GM13977 (cell line): ENCODE measurements around the gene ANKMY1.

Source experiments
- DNase-seq: peaks from one replicate; pipeline ENCODE4 v3.0.0; 2012; ENCODE audit warnings: low spot score
- in situ Hi-C: fragments of 300-500 bp; cut with MboI; formaldehyde crosslinking; loops from one replicate; pipeline ENCODE4 v1.12.0; 2022; ENCODE audit warnings: low sequenced_read_pairs, low pct_unique_long_range_greater_than_20kb, mixed read lengths, inconsistent platforms; ENCODE audit not compliant: unreplicated experiment
- TF ChIP-seq, protein P1 (sequence below): IDR thresholded peaks from 2 replicates; pipeline ENCODE4 v1.5.1; 2012; ENCODE audit warnings: mild to moderate bottlenecking, control low read depth; ENCODE audit not compliant: insufficient read depth; ENCODE audit errors: extremely low read depth, missing control alignments

ANKMY1 gene

DNA sequence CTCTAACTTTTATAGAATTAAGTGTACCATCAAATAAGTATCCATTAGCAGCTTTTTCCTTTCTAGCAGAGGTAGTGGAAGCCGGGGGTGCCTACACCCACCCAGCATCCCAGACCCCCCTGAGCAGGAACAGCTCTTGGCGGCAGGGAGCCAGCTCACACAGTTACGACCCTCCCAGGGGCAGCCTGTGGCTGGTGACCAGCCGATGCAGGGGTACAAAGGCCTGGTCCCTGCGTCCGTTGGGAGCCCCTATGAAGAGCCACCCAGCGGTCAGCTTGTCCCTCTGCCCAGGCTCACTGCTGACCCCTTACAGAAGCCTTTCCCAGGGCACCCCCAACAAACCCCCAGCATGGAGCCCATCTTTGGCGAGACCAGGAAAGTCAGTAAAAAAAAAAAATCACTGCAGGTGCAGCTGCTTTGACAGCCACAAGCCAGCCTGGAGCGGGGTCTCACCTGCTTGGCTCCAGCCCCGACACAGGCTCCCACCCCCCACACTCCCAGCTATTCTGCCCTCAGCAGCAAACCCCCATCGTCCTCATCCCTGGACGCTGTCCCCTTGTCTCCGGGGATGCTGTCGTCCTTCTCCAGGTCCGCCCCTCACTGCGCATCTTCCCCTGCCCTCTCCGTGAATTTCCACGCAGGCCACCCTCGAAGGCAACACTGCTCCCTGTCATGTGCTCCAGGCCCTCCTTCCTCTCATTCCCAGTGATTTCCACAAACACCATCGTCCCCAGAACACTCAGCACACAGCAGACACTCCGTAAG is 79.3 kb downstream of the ANKMY1 start:
- in situ Hi-C loops = no loop called here
- TF ChIP-seq, protein P1, sequence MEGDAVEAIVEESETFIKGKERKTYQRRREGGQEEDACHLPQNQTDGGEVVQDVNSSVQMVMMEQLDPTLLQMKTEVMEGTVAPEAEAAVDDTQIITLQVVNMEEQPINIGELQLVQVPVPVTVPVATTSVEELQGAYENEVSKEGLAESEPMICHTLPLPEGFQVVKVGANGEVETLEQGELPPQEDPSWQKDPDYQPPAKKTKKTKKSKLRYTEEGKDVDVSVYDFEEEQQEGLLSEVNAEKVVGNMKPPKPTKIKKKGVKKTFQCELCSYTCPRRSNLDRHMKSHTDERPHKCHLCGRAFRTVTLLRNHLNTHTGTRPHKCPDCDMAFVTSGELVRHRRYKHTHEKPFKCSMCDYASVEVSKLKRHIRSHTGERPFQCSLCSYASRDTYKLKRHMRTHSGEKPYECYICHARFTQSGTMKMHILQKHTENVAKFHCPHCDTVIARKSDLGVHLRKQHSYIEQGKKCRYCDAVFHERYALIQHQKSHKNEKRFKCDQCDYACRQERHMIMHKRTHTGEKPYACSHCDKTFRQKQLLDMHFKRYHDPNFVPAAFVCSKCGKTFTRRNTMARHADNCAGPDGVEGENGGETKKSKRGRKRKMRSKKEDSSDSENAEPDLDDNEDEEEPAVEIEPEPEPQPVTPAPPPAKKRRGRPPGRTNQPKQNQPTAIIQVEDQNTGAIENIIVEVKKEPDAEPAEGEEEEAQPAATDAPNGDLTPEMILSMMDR = no peak
- DNase-seq = no peak

DNA sequence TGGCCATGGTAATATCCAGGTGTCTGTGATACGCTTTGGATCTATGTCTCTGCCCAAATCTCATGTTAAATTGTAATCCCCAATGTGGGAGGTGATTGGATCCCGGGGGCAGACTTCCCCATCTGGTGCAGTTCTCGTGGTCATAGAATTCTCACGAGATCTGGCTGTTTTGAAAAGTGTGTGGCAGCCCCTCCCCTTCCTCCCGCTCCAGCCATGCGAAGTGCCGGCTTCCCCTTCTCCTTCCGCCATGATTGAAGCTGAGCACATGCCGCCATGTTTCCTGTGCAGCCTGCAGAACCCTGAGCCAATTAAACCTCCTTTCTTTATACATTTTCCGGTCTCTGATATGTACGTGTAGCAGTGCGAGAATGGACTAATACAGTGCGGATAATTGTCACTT is 79.9 kb downstream of the ANKMY1 start:
- TF ChIP-seq, protein P1 = no peak
- in situ Hi-C loops = no loop called here
- no peak for DNase-seq

DNA sequence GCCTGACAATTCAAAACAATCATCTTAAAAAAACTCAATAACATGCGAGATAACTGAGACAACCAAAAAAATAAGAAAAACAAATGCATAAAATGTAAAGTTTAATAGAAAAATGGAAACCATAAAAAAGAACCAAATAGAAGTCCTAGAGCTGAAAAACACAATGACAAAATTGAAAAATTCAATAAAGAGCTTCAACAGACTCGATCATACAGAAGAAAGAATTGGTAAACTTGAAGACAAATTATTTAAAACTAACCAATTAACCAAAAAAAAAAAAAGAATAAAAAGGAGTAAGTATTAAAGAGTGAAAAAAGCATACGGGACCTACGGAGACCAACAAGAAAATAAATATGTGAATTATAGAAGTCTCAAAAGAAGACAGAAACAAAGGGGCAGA is 84.6 kb downstream of the ANKMY1 start:
- DNase-seq = no peak
- TF ChIP-seq, protein P1 = no peak
- in situ Hi-C loops = no loop called here

DNA sequence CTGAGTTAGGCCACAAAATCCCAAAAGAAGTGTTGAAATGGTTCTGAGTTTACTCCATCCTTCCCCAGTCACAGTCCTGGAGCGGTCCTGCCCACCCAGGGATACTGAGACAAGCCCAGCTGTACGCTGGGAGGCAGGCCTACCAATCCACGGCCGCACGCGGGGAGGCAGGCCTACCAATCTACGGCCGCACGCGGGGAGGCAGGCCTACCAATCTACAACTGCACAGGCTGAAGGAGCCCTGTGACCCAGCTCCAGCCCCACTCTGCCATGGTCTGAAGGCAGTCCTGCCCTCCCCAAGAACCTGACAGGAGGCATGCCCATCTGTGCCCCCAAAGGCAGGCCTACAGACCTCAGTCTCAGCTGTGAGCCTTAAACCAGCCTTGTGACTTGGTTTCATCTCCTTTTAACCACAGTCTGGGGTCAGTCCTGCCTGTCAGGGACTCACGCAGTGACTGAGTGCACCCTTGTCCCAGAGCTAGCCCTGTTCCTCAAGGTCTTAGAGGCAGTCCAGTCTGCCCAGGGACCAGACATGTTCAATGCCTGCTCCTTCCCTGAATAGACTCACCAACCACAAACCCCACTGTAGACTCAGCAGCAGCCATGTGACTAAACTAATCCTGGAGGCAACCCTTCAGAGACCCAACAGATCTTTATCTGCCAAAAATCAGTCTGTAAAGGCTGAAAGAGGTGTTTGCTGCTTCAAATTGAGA is 85.6 kb downstream of the ANKMY1 start:
- no peak for DNase-seq
- in situ Hi-C loops = no loop called here
- TF ChIP-seq, protein P1 = no peak

DNA sequence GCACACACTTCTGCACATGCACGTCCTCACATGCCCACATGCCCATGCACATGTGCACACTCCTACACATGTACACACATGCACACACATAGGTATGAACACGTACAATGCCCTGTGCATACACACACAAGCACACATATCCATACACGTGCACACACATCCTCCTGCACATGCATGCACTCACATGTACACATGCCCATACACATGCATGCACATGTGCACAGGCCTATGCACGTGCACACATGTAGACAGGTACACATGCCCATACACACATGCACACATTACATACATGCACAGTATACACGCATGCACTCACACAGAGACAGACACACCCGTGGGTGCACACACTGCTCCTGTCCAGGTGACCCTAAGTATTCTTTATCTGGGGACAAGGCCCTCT is 88.0 kb downstream of the ANKMY1 start:
- TF ChIP-seq, protein P1 = no peak
- in situ Hi-C loops = no loop called here
- DNase-seq = no peak

DNA sequence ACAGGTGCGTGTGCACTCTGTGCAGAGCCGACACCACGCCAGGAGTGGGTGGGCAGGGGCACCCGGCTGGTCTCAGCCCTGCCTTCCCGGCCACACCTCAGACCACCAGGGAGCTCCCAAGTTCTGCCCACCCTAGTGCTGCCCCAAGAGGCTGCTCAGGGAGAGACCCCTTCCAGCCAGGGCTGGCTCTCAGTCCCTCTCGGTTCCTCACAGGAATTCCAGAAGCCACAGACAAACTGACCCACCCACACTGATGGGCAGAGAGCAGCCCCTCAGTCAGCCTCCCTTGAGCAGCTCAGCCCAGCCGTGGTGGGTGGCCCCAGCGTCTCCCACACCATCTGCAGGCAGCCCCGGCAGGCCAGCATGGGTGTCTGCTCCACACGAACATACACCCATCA is 88.5 kb downstream of the ANKMY1 start:
- peak; percentile 15 for DNase-seq
- in situ Hi-C loops = no loop called here
- TF ChIP-seq, protein P1 = no peak
